HG03442 (cell line): ENCODE measurements around the gene CYB5RL.
A peak's percentile ranks its signal among the peaks of the same experiment; 100 is the strongest.
"Not testable (repeated sequence)": the region's sequence is repeated elsewhere in the genome, so short reads cannot be mapped to it uniquely, and the experiment has no call there.

Source experiments
- ATAC-seq: cut with Tn5 transposase; IDR thresholded peaks from one replicate; pipeline ENCODE4 v1.9.1; 2021; ENCODE audit warnings: mild to moderate bottlenecking, moderate library complexity; ENCODE audit not compliant: unreplicated experiment

CYB5RL gene

DNA sequence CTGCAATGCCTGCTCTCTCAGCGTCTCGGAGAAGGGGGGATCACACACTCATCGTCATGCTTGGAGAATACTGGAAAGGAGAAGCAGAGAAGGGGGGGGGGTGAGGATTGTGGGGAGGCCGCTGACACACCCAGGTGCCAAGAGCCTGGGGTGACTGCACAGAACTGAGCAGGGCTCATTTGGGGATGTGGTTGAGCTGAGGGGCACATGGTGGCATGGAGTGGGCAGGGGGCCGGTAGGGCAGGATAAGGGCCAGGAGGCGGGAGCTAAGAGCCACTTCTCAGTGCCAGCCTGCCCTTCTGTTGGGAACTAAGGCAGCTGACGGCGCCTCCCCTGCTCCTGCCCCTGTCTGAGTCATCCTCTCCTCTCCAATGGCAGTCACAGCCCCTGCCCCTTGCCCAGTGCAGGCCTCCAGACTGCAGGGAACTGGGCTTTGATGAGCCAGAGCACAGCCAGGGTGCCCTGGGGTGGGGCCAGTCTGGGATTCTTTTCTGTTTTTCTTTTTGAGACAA, 27.3 kb upstream of the CYB5RL start:
- ATAC-seq, result no peak

DNA sequence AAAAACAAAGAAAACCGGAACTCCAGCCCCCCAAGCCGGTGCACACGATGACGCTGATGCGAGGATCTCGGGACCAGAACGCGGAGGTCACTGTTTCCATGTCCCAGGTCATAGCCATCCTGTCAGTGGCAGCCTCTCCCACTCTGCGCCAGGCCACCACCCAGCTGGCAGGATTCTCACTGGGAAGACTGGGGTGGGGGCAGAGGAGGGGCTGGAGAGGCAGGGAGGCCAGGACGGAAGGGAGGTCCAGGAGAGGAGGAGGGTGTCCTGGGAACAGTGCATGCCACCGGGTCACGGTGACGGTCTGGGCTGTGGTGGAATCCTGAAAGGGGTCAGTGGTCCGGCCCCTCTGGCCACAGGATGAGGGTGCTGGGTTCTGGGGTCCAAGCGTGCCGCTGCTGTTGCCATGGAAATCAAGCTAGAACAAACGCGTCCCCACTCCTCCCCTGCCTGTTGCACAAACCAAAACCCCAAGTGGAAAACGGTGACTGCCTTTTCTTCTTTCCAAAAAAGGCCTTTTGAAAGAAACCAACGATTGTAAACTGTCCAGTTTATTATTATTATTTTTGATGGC, 26.2 kb upstream of the CYB5RL start:
- ATAC-seq, result no peak

DNA sequence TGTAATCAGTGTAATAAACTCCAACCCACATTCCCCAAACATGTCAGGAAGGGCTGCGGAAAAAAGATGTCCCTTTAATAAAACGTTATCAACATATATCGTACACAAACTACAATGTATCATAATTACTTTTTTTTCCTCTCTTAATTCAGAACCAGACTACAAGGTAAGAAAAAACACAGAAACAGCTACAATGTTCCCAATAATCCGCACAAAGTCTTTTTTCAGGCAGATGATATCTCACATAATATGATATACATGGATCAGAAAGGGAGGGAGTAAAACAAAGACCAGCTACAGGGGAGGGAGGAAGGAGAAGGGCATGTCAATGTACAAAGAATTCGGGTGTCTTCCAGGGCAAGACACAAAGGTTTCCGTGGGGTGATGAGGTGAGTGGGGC, 25.5 kb upstream of the CYB5RL start:
- no peak for ATAC-seq

DNA sequence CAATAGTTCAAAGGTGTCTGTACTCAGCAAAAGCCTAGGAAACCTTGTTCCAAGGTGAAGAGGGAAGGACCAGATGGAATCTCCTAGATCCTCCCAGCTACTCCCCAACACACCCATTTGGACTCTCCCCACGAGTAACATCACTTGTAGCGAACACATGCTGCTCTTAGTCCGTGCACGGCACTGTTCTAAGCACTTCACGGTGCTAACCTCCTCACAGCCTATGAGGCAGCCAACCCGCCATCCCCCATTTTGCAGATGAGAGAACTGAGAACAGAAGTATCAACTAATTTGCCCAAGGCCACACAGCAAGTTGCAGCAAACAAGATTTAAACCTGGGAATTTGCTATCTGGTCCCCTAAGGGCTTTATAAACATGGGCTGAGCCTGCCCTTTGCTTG, 24.4 kb upstream of the CYB5RL start:
- no peak for ATAC-seq

DNA sequence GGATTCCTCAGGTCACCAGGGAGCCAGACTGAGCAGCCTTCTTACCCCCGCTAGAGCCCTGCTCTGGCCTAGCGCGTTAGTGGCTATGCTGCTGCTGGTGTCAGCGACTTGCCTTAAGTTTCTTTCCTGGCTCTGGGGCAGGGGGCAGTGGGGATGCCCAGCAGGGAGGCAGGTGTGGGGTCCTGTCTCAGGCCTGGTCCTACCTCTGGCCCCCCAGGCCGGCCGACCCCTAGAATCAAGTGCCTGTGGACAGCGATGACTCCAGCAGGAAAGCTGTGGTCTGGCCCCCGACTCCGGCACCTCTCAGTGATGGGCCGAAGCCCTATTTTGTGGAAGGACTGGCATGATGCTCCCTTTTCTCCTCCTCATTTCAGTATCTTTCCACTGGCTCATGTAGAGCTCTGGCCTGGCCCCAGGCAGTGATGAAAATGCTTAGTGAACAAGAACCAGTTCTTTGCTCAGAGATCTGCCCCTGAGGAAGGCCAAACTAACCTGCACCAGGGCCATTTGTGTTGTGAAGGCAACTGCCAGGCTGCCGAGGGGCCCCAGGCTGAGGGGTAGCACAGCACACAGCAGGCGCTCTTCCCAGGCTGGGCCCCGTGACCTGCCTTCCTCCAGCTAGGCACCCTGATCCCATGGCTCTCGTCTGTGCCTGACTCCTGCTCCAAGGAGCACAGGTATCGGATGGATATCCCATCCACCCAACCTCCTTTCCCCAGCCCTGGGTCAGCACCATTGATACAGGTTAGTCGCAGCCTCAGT, 23.8 kb upstream of the CYB5RL start:
- ATAC-seq, result no peak

DNA sequence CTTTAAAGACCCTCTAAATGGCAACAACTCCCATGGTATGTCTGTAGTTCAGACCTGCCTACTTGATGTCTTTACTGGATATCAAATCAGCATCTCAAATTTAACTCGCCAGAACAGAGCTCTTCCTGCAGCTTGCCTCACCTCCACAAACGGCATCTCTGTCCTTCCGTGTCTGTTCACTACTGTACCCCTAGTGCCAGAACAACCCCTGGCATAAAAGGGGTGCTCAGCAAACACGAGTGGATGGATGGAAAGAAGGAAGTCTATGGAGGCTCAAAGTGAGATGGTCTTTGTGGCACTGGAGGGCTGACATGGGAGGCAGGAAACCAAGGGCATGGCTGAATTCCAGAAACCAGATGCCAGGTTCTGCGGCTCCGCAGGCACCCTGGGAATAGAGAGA, 22.9 kb upstream of the CYB5RL start:
- no peak for ATAC-seq

DNA sequence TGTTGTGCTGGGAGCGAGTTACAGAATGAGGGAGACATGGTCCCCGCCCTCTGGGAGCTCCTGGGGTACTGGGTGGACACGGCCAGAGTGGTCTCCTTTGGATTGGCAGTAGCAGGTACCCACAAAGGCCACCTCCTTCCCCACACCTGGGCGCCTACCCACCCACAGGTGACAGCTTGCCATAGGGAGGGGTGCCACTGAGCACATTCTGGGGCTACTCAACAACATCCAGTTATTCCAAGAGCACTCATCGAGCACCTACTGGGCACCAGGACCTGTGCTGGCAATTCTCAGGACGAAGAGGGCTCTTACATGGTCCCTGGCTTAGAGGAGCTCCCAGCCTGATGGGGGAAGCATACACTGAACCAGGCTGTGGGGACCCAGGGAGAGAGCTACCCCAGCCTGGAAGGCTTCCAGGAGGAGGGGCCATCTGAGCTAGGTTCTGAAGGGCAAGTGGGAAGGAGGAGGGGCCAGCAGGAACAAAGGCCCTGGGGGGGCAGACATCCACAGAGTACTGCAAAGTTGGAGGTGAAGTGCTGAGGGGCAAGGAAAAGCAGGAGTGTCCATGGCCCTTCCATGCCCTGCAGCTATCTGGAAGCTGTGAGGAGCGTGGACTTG, 22.1 kb upstream of the CYB5RL start:
- ATAC-seq, result no peak

DNA sequence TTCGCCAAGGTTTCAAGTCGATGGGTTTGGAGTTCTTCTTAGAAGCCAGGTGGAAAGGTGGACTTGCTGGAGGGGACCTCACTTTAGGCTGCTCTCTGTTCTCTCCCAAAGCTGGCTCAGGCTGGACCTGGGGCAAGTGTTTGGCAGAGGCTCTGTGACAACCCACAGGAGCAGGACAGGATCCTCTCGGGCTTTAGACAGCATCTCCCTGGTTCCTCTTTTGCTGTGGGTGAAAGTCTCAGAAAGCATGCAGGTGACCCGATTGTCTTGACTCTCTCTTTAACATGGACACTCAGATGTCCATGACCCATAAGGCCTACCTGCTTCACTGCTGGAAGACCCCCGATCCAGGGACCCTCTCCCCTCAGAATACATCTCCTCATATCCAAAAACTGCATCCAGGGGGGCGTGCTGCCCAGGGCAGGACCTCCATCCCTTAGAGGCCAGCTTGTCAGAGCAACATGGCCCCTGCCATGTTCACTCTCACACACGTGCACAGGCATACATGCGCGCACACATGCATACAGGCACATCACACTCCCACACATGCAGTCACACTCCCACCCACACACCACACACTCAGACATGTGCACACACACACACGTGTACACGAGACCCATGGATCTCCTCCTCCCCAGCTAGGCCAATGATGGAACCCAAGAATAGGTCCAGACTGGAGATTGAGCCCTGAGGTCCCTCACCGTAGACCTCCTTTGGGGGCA, 21.4 kb upstream of the CYB5RL start:
- ATAC-seq, result no peak

DNA sequence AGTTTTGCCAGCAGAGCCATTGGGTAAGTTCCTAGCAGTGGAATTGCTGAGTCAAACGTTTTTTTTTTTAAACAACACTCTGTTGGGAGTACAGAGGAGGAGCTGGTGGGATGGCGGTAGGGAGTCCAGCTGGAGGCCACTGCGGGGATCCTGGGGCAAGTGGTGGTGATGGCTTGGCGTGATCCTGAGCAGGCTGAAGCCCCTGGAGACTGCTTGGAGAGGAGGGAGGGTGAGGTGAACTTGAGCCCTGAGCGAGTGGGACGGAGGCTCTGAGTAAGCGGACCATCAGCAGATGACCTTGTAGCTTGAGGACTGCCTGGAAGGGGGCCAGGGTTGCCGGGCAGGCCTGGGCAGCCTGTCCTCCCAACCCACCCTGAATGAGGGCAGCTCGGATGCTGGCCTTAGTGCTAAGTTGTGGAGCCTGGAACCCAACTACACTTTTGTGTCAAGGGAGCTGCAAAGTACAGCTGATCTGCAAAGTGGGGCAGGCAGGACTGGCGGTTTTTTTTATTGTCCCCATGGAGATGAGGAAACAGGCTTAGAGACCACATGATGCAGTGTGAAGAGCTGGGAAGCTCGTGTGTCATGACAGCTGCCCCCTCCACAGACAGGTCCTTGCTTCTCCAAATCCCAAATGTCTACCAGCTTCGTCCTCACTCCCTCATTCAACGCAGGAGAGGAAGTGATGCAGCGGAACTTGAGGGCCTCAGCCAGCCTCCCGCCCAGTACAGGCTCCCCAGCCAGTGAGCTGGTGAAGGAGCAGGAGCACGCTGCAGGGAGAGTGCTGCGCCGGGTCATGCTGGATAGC, 20.4 kb upstream of the CYB5RL start:
- ATAC-seq, result no peak

DNA sequence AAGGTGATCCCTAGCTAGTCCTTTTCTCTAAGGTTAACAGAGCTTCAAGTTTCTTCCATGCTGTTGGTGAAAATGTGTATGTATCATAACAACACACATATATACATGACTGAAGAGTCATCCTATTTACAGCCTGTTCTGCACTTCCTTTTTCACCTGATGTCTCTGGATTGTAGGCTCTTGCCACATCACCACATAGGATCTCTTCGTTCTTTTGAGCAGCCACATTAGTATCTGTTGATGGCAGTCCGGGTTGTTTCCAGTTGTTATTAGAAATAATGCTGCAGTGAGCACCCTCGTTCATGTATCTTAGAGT, 19.8 kb upstream of the CYB5RL start:
- ATAC-seq, result no peak

DNA sequence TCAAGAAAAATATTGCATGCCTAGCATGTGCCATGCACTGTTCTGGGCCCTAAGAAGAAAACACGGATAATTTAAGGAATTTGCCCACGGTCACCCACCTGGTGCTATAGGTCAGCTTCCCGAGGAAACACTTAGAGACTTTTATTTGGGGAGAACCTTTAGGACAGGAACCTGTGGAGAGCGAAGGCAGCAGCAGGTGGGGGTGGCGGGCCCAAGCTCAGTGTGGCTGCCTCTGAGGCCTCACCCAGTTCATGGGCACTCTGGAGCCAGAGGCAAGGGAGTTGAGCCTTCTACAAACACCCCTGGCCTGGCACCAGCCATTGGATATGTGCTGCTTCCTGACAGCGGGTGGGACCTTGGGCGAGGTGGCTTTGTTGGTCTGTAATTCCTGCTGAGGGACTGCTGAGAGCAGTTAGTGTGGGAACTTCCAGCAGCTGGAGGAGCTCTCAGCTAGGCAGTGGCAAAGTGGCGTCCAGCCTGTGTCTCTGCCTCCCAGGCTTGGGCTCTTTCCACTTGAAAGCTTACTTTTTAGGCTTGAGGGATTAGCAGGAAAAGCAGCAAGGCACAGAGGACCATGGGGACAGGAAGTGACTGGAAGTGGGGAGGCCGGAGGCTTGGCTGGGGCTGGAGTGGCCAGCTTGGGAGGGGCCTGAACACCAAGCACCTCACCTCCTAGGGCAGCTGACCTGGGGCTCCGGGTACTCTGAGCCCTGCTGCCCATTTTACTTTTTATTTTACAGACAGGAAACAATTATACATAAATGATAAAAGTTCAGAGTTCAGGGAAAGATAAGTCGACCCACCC, 19.3 kb upstream of the CYB5RL start:
- no peak for ATAC-seq

DNA sequence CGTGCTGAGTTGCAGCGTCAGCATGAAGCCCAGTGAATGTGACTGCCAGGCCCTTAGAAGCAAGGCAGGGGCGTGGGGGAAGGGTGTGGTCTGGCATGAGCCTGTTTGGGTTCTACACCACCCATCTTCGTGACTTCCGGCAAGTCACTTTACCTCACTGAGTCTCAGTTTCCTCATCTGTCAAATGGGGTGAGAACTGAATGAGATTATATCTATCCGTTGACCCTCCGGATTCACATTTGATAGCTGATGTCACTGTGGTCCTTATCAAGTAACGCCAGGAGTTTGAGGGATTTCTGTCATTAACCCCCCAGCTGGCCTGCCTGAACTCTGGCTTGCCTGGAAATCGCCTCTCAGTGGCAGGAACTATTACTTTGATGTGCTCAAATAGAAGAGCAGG, 15.7 kb upstream of the CYB5RL start:
- ATAC-seq, result no peak

DNA sequence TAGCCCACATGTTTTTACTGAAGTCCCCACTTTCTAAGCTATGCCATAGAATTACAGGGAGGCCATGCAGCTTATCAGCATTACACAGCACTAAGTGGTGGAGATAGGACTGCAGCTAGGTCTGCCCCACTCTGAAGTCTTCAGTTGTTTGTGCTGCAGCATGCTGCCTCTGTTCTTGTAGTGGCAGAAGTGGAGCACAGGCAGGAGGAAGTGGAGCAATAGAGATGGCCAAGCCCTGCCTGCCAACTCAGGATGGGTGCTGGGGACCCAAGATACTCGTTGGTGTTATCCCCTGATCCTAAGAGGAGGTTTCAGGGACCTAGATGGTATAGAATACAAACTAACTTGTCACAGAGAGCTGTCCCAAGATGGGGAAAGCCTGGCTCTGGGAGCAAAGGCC, 13.0 kb upstream of the CYB5RL start:
- no peak for ATAC-seq

DNA sequence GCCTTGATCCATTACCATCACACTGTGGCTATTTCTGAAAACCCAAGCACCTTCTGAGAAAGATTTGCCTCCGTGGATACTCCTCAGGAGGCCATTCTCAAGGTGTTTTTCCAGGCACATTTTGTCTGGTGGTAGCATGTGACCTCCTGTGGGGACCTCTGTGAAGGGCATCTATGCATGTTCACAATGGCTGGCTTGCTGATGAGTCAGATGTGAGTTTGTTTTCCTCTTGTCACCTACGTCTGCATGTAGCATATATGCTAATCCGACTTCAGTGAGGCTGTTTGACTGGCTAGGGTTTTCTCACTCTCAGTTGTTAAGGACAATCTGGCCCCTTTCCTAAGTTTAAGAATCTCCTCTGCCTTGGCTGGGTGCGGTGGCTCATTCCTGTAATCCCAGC, 8.1 kb upstream of the CYB5RL start:
- not testable (repeated sequence) for ATAC-seq

DNA sequence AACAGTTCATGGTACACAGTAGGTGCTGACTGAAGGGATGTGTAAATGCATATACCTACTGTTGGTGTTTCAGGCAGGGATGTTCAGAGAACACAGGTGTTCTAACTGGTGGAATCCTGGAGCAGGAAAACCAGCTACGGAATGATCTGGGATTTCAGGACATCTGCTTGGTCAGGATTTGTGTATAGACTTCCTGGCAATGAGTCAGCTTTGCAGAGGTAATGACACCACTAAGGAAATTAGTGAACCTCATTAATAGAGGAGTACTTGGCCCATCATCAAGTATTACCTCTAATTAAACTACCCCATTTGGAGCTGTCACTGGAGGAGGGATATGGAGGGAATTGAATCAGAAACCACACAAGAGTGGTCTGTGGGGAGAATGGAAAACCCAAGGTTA, 7.5 kb upstream of the CYB5RL start:
- ATAC-seq, result no peak

DNA sequence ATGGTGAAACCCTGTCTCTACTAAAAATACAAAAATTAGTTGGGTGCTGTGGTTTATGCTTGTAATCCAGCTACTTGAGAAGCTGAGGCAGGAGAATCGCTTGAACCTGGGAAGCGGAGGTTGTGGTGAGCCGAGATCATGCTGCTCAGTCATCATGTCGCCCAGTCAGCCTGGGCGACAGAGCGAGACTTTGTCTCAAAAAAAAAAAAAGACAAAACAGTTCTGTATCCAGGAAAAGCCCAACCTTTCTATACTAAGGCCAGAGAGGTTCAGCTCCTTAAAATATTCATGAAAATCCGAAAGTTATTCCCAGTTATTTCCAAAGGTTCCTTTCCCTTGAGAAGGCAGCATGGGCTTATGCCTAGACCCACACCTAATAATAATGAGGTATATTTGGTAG, 4.4 kb upstream of the CYB5RL start:
- ATAC-seq, result no peak

DNA sequence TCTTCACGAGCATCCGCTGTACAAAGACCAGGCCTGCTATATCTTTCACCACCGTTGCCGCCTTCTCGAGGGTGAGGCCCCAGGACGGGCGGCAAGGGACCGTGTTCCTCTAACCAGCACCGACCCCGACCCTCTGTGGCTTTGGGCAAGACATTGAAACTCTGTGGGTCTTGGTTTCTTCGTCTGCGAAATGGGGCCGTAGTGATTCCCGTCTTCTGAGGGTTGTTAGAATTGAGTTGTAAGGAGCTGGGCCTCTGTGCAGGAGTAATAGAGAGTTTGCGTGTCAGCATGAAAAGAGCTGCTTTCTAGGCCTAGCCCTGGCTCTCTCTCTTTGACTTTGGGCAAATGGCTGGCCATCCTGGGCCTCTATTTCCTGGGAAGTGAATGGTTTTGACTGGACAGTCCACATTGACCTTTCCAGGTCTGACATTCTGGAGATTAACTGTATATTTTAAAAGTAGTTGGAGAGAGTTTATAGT, 728 bp upstream of the CYB5RL start:
- peak; percentile 5 for ATAC-seq

DNA sequence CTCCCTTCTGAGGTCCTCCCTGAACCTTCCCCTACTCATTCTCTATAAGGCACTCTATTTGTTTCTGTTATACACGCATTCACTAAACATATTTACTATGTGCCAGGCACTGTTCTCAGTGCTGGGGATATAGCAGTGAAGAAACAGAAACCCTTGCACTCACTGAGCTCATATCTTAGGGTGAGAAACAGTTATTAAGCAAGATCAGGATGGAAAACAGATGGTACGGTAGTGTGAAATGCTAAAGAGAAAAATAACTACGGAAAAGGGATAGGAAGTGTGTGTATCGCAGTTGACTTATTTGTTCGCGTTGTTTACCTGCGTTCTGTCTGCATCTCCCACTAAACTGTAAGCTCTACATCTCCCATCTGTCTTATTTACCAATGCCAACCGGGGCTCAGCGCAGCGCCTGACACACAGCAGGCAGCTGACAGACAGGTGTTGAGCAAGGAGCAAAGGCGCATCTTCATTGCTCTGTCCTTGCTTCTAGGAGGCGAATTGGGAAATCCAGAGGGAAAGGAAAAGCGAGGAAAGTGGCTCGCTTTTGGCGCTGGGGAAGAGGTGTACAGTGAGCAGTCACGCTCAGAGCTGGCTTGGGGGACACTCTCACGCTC, 572 bp downstream of the CYB5RL start:
- ATAC-seq, result no peak

DNA sequence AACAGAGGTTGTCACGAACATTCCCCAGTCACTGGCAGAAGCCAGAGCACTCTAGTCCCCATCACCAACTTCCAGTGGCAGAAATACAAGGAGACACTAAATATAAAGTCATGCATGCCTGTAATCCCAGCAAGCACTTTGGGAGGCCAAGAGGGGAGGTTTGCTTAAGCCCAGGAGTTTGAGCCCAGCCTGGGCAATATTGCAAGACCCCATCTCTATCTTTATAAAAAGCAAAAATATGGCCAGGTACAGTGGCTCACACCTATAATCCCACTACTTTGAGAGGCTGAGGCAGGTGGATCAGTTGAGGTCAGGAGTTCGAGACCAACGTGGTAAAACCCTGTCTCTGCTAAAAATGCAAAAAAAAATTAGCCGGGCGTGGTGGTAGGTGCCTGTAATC, 6.4 kb downstream of the CYB5RL start:
- no peak for ATAC-seq

DNA sequence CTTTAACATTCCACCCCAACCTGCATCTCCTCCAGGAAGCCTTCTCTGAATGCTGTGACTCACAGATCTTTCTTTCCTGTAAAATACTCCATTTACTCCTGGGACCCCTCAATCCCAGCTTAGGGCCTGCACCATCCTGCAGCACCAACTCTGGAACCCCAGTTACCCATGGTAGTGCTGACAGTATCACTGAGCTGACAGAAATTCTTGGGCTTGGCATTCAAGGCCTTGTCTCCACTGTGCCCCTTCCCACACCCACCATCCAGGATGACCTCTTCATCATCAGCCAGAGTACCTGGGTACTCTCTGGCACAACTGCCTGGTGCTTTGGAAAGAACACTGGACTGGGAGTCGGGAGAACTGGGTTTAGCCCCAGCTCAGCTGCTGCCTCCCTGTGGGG, 8.3 kb downstream of the CYB5RL start:
- ATAC-seq, result no peak
